ENCODE measurements around the gene BTBD17. TPM values are rescaled to one million over a fixed set of nuclear protein-coding genes. Genes with fewer than 3 reads are reported as not detected.

The BTBD17 gene
- total RNA-seq, 1 donor from 2014 or later = not detected

DNA sequence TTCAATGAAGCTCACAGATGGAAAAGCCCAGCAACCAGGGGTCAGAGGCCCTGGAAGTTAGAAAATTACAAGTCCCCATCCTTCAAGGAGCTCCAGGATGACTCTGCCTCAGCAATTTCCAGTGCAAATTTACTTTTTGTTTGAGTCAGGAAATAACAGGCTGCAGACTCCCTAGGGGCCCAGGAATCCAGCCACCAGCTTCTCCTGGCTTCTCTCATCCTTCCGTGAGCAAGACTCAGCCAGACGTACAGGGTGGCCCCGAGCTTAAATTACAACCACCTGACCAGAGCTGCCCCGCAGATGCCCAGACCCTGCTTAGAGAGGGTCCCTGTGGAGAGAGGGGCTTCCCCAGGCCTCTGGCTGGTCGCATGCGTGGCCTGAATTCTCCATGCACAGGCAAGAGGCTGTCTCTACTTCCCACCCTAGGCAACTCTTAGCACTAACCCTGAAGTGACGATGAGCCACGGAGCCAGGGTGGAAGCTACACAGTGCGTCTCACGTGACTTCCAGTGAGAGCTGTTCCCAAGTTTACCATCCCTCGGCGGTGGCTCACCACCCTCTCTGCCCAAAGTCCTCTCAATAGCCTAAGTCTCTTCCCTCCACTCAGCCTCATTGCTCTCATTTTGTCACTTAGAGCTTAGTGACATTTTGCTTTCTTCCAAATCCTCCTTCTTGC is 32.7 kb upstream of the BTBD17 start:
- no peak for DNase-seq (ENCODE audit: low read depth)
- H3K36me3 ChIP-seq (ENCODE audit: control insufficient read depth, insufficient read depth, low read length) = no peaks in the 10 kb centered on the region
- no peak for FAIRE-seq
- TF ChIP-seq, protein P1, sequence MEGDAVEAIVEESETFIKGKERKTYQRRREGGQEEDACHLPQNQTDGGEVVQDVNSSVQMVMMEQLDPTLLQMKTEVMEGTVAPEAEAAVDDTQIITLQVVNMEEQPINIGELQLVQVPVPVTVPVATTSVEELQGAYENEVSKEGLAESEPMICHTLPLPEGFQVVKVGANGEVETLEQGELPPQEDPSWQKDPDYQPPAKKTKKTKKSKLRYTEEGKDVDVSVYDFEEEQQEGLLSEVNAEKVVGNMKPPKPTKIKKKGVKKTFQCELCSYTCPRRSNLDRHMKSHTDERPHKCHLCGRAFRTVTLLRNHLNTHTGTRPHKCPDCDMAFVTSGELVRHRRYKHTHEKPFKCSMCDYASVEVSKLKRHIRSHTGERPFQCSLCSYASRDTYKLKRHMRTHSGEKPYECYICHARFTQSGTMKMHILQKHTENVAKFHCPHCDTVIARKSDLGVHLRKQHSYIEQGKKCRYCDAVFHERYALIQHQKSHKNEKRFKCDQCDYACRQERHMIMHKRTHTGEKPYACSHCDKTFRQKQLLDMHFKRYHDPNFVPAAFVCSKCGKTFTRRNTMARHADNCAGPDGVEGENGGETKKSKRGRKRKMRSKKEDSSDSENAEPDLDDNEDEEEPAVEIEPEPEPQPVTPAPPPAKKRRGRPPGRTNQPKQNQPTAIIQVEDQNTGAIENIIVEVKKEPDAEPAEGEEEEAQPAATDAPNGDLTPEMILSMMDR (IDR thresholded peaks at IDR 0.05; ENCODE audit: insufficient read depth, low read length, severe bottlenecking) = no peak
- H3K4me3 ChIP-seq (ENCODE audit: low read depth, low read length) = no peak overlapping the region
- H3K27me3 ChIP-seq (ENCODE audit: control insufficient read depth, insufficient read depth, low read length) = peaks cover 1% of the 10 kb centered on the region

DNA sequence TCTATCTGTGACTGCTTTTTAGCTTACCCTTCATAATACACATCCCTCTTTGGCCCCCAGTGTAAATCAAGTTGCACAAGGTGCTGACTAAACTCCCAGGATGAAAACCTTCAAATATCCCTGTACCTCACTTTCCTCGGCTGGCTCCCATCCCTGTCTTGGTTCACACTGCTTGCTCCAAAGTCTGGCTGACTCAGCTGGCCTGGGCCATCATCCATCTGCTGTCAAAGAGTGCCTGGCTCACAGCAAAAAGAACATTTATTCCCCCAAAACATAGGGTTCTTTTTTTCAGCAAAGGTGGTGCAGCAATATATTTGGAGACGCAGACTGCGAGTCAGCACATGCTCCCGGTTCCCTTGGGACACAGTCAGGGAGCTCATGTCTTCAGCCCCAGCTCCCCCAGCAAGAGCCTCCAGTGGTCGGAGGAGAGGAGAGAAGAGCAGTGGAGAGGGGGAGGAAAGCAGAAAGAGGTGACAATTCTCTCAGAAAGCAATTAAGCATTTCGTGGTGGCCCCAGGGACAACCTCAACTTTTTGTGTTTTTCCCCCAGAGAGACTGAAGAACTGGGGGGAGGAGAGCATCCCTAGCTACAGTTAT is 31.8 kb upstream of the BTBD17 start:
- Histone ChIP-seq H3K4me3 (ENCODE audit: low read depth, low read length) (no peak overlapping the region), H3K36me3 (ENCODE audit: control insufficient read depth, insufficient read depth, low read length) (no peaks in the 10 kb centered on the region), H3K27me3 (ENCODE audit: control insufficient read depth, insufficient read depth, low read length) (peaks cover 4% of the 10 kb centered on the region)
- DNase-seq (ENCODE audit: low read depth) (no peak), FAIRE-seq (no peak)
- TF ChIP-seq, protein P1 (IDR thresholded peaks at IDR 0.05; ENCODE audit: insufficient read depth, low read length, severe bottlenecking) = no peak

DNA sequence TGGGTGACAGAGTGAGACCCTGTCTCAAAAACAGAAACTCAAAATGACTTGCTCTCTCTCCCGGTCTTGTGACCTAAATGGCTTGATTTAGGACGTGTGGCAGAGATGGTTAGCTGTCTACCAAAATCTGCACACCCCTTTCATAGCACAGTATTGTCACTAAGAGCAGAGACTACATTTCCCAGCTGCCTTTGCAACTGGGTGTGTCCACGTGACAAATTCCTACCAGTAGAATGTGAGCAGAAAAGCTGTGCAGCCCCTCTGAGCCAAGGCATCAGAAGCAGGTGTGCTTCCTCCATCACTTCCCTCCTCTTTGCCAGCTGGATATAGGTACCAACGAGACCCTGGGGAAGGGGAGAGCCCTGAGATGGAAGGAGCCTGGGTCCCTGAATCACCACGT is 31.2 kb upstream of the BTBD17 start:
- FAIRE-seq (no peak), DNase-seq (ENCODE audit: low read depth) (no peak)
- H3K27me3 ChIP-seq (ENCODE audit: control insufficient read depth, insufficient read depth, low read length) = peaks cover 4% of the 10 kb centered on the region
- no peak overlapping the region for H3K4me3 ChIP-seq (ENCODE audit: low read depth, low read length)
- TF ChIP-seq, protein P1 (IDR thresholded peaks at IDR 0.05; ENCODE audit: insufficient read depth, low read length, severe bottlenecking) = no peak
- H3K36me3 ChIP-seq (ENCODE audit: control insufficient read depth, insufficient read depth, low read length) = no peaks in the 10 kb centered on the region

DNA sequence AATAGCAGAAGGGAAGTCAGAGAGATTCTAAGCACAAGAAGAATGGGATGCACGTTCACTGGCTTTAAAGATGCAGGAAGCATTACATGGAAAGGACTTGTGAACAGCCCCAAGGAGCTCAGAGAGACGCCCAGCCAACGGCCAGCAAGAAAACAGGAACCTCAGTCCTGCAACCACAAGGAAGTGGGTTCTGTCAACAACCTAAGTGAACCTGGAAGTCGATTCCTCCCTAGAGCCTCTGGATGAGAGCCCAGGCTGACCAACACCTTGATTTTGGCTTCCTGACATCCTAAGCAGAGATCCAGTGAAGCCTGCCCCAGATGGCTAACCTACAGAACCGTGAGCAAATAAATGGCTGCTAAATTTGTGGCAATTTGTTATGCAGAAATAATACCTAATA is 30.1 kb upstream of the BTBD17 start:
- TF ChIP-seq, protein P1 (IDR thresholded peaks at IDR 0.05; ENCODE audit: insufficient read depth, low read length, severe bottlenecking) = no peak

DNA sequence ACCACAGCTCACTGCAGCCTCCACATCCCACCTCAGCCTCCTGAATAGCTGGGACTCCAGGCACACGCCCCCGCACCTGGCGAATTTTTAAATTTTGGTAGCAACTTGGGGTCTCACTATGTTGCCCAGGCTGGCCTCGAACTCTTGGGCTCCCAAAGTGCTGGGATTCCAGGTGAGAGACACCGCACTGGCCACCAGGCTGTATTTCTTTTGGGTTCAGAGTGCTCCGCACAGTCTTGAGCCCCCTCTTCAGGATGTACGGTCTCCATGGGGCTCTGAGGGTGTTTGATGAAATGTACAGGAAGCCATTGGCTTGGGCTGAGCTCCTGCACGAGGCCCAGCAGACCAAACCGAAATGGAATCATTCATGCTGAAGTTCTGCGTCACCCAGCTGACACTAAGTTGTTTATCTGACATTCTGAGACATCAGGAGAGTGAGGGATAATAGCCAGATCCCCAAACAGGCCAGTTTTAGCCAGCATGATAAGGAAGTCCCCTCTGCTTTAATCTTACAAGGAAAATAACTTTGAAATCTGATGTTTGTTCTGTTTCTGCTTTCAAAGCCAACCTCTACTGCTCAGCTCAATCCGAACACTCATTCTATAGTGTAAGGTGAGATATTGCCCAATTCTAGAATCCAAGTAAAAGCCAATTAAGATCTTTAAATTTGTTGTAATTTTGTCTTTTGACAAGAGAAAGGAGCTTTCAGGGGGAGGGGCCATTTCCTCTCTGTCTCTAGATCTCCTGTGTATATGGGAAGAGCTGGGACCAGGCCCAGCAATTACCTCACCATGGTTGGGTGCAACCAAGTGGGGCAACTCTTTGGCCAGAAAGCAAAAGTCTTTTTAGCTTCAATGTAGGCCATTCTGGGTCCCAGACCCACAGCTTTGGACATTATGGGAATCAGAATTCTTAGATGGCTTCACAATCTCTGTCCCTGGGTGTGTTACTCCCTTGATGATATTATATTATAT is 29.3 kb upstream of the BTBD17 start:
- peaks cover 4% of the 10 kb centered on the region for H3K27me3 ChIP-seq (ENCODE audit: control insufficient read depth, insufficient read depth, low read length)
- DNase-seq (ENCODE audit: low read depth) (no peak), FAIRE-seq (no peak)
- TF ChIP-seq, protein P1 (IDR thresholded peaks at IDR 0.05; ENCODE audit: insufficient read depth, low read length, severe bottlenecking) = no peak
- H3K36me3 ChIP-seq (ENCODE audit: control insufficient read depth, insufficient read depth, low read length) = no peaks in the 10 kb centered on the region
- no peak overlapping the region for H3K4me3 ChIP-seq (ENCODE audit: low read depth, low read length)

More for the DNA sequence above, 30.1 kb upstream of the BTBD17 start:
- Histone ChIP-seq H3K27me3 (ENCODE audit: control insufficient read depth, insufficient read depth, low read length) (peaks cover 4% of the 10 kb centered on the region), H3K4me3 (ENCODE audit: low read depth, low read length) (no peak overlapping the region), H3K36me3 (ENCODE audit: control insufficient read depth, insufficient read depth, low read length) (no peaks in the 10 kb centered on the region)
- FAIRE-seq (no peak), DNase-seq (ENCODE audit: low read depth) (no peak)

Data from bronchial epithelial cell (primary cell).